HepG2 (cell line): ENCODE results near the gene AURKA. TPM values are rescaled to one million over a fixed set of nuclear protein-coding genes. Genes with fewer than 3 reads are reported as not detected.
A peak's percentile ranks its signal among the peaks of the same experiment; 100 is the strongest.

Experiments
- FOXP1 ChIP-seq, 2 experiments: fragments of 450-650 bp in 1 of 2; IDR thresholded peaks; 2 replicates each; pipeline ENCODE4 v1.6.1; 2017 to 2018; ENCODE audit warnings: antibody characterized with exemption in 1 of 2
- KDM3A ChIP-seq: IDR thresholded peaks from 2 replicates; pipeline ENCODE4 v1.6.1; 2018; ENCODE audit warnings: low read depth, missing compliant biosample characterization
- POLR2G ChIP-seq: fragments of 200-400 bp; formaldehyde crosslinking; IDR thresholded peaks from 2 replicates; pipeline ENCODE4 v1.6.1; 2018; ENCODE audit warnings: mild to moderate bottlenecking, low read depth, low read length, moderate library complexity
- SCMH1 ChIP-seq: sonication (generic); formaldehyde crosslinking; IDR thresholded peaks from 2 replicates; pipeline ENCODE4 v1.9.0; 2021; ENCODE audit warnings: missing genetic modification reagents, mild to moderate bottlenecking, borderline replicate concordance
- SPEN ChIP-seq: sonication (generic); formaldehyde crosslinking; IDR thresholded peaks from 2 replicates; pipeline ENCODE4 v1.5.1; 2020; ENCODE audit warnings: low read depth, mild to moderate bottlenecking, missing genetic modification reagents
- SRSF1 ChIP-seq: fragments of 200-400 bp; formaldehyde crosslinking; optimal IDR thresholded peaks from 2 replicates; pipeline ENCODE3; 2017; ENCODE audit warnings: mild to moderate bottlenecking, low read depth, low read length, moderate library complexity
- SRY ChIP-seq: sonication (generic); formaldehyde crosslinking; IDR thresholded peaks from 2 replicates; pipeline ENCODE4 v1.8.0; 2022; ENCODE audit warnings: mild to moderate bottlenecking, missing genetic modification reagents
- ZNF407 ChIP-seq: sonication (generic); formaldehyde crosslinking; IDR thresholded peaks from one replicate; pipeline ENCODE4 v1.5.1; 2020; ENCODE audit warnings: mild to moderate bottlenecking, missing genetic modification reagents; ENCODE audit errors: not compliant biosample characterization
- ZNF44 ChIP-seq: sonication (generic); formaldehyde crosslinking; IDR thresholded peaks from 2 replicates; pipeline ENCODE4 v1.5.1; 2020; ENCODE audit warnings: mild to moderate bottlenecking, missing genetic modification reagents
- ZNF510 ChIP-seq: sonication (generic); formaldehyde crosslinking; IDR thresholded peaks from 2 replicates; pipeline ENCODE4 v1.4.0; 2020; ENCODE audit warnings: low read depth, mild to moderate bottlenecking, missing genetic modification reagents
- polyA plus RNA-seq, 8 experiments: library from polyadenylated mRNA; depleted of rRNA in 3 of 8; stranded (reverse) in 7 of 8; unstranded in 1 of 8; fragments of >200 nt; fragmentation: Illumina TruSeq in 4 of 8; extraction: Trizol in 4 of 8; gene quantifications; 2 replicates each; pipeline versions ENCODE4 v1.2.1 to v1.2.3, GENCODE V29; 2011 to 2016; ENCODE audit warnings: low read depth in 4 of 8, missing spikeins in 1 of 8, mixed read lengths in 1 of 8; ENCODE audit not compliant: insufficient read depth in 1 of 8
- total RNA-seq, 5 experiments: library from RNA; depleted of rRNA; stranded (reverse); fragments of >200 nt; fragmentation: Illumina TruSeq; extraction: Trizol; gene quantifications; 2 replicates each; pipeline ENCODE4 v1.2.3, GENCODE V29; 2016; ENCODE audit warnings: low read depth in 1 of 5
- TF ChIP-seq, protein P1 (sequence below): sonication (generic); formaldehyde crosslinking; conservative IDR thresholded peaks from 2 replicates; pipeline ENCODE4 v1.8.0; 2022; ENCODE audit warnings: mild to moderate bottlenecking, moderate library complexity, missing genetic modification reagents
- TF ChIP-seq, protein P2 (sequence below): IDR thresholded peaks from 2 replicates; pipeline ENCODE4 v1.6.1; 2016; ENCODE audit warnings: mild to moderate bottlenecking

Gene AURKA
- total and polyA plus RNA-seq, 2 of the 13 experiments (the other 11 are each of a cell fraction or from before 2014, with no cell fraction given), result 96.4 to 224 TPM

GRCh38 chr20:56359212-56360132 lies 32.5 kb downstream of the AURKA start (continued):
- TF ChIP-seq, protein P1, sequence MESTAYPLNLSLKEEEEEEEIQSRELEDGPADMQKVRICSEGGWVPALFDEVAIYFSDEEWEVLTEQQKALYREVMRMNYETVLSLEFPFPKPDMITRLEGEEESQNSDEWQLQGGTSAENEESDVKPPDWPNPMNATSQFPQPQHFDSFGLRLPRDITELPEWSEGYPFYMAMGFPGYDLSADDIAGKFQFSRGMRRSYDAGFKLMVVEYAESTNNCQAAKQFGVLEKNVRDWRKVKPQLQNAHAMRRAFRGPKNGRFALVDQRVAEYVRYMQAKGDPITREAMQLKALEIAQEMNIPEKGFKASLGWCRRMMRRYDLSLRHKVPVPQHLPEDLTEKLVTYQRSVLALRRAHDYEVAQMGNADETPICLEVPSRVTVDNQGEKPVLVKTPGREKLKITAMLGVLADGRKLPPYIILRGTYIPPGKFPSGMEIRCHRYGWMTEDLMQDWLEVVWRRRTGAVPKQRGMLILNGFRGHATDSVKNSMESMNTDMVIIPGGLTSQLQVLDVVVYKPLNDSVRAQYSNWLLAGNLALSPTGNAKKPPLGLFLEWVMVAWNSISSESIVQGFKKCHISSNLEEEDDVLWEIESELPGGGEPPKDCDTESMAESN, result 0 out of 2 replicates have a peak, but pooled peaks have one; percentile 15
- TF ChIP-seq ZNF44 (CRISPR knock-in tag) (peak; percentile 62; the same call in 1 of the 2 replicates), SCMH1 (CRISPR knock-in tag) (no peak), POLR2G (peak; percentile 75), ZNF510 (peak; percentile 49; the same call in 1 of the 2 replicates), SPEN (CRISPR knock-in tag) (peak; percentile 47), KDM3A (CRISPR knock-in tag) (no peak; the same call in 1 of the 2 replicates), SRSF1 (peak; percentile 82), ZNF407 (CRISPR knock-in tag) (no peak), FOXP1 (IDR thresholded peaks at IDR 0.05) (no peak), FOXP1 (CRISPR knock-in tag; IDR thresholded peaks at IDR 0.05) (no peak), SRY (CRISPR knock-in tag) (peak; percentile 74; the same call in 1 of the 2 replicates)
- TF ChIP-seq, protein P2, sequence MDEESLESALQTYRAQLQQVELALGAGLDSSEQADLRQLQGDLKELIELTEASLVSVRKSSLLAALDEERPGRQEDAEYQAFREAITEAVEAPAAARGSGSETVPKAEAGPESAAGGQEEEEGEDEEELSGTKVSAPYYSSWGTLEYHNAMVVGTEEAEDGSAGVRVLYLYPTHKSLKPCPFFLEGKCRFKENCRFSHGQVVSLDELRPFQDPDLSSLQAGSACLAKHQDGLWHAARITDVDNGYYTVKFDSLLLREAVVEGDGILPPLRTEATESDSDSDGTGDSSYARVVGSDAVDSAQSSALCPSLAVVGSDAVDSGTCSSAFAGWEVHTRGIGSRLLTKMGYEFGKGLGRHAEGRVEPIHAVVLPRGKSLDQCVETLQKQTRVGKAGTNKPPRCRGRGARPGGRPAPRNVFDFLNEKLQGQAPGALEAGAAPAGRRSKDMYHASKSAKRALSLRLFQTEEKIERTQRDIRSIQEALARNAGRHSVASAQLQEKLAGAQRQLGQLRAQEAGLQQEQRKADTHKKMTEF (CRISPR knock-in tag), result no peak
